Adrenal gland (tissue), 12 donors: ENCODE results near the gene AIFM3. TPM values are rescaled to one million over a fixed set of nuclear protein-coding genes. Genes with fewer than 3 reads are reported as not detected.

Source experiments
- DNase-seq, 7 donors: peaks; one replicate each; pipeline ENCODE4 v3.0.0-alpha.2; 2019 to 2020
- H3K27ac ChIP-seq, 5 donors: fragments of 200-600 bp; sonication (generic) in 4 of 5; 1 replicate in 3 of 5; 2 replicates in 2 of 5; pipeline versions ENCODE4 v1.5.1 to v1.8.0; 2016 to 2020; ENCODE audit warnings: mild to moderate bottlenecking in 1 of 5
- H3K27me3 ChIP-seq: fragments of 200-600 bp; 2 replicates; pipeline ENCODE4 v1.8.0; 2021
- H3K36me3 ChIP-seq, 2 donors: fragments of 200-600 bp; replicated peaks in 1 of 2; 1 replicate in 1 of 2; 2 replicates in 1 of 2; pipeline versions ENCODE4 v1.5.1 to v1.8.0; 2018 to 2022
- H3K4me1 ChIP-seq, 2 donors: fragments of 200-600 bp; replicated peaks in 1 of 2; 1 replicate in 1 of 2; 2 replicates in 1 of 2; pipeline versions ENCODE4 v1.5.1 to v1.8.0; 2018 to 2021
- H3K4me3 ChIP-seq, 4 donors: fragments of 200-600 bp; sonication (generic) in 3 of 4; one replicate each; pipeline ENCODE4 v1.5.1; 2016 to 2018
- H3K9me3 ChIP-seq, 3 donors: fragments of 200-600 bp; sonication (generic) in 1 of 3; replicated peaks in 1 of 3; 1 replicate in 2 of 3; 2 replicates in 1 of 3; pipeline versions ENCODE4 v1.5.1 to v1.8.0; 2016 to 2021
- POLR2A ChIP-seq, 2 donors: fragments of 450-650 bp; IDR thresholded peaks; one replicate each; pipeline ENCODE4 v1.6.1; 2017; ENCODE audit warnings: antibody characterized with exemption in 2 of 2, mild to moderate bottlenecking in 2 of 2, moderate library complexity in 1 of 2
- WGBS, 4 donors: extraction: QIAGEN DNeasy Blood & Tissue Kit in 2 of 4; methylation state at CpG; one replicate each; pipeline versions ENCODE4 v1.1.5 to v1.1.7; 2013 to 2017; 5-methylcytosine and 5-hydroxymethylcytosine counted together
- intact Hi-C, 2 donors: fragments of 100-400 bp; cut with DNase I; formaldehyde crosslinking; loops; one replicate each; pipeline versions ENCODE4 v1.14.1 to v1.15.0; 2022 to 2023
- polyA plus RNA-seq, 3 donors: library from polyadenylated mRNA; stranded (reverse); fragments of 200-250 nt in 2 of 3; fragments of 350-450 nt in 1 of 3; fragmentation: Illumina TruSeq in 1 of 3; extraction: RNeasy Lipid Tissue Mini Kit (QIAGEN cat#74804) in 1 of 3; gene quantifications; one replicate each; pipeline ENCODE4 v1.2.3, GENCODE V29; 2013 to 2014
- total RNA-seq, 9 donors: library from RNA; depleted of rRNA in 4 of 9; stranded (reverse); fragments of >200 nt in 4 of 9; fragments of 120-200 nt in 1 of 9; fragmentation: NEBNext Ultra II Directional in 1 of 9; extraction: Animal tissue kit (Norgen Biotek cat#: 25700) in 1 of 9; gene quantifications; one replicate each; pipeline versions ENCODE4 v1.1.0 to v1.2.4, GENCODE V29; 2013 to 2023
- TF ChIP-seq, protein P1 (sequence below), 6 experiments: fragments of 450-650 bp in 4 of 6; fragments of 200-600 bp in 2 of 6; sonication (generic) in 1 of 6; IDR thresholded peaks; 1 replicate in 5 of 6; 2 replicates in 1 of 6; pipeline versions ENCODE4 v1.5.1 to v1.8.0; 2016 to 2021; ENCODE audit warnings: antibody characterized with exemption in 6 of 6, mild to moderate bottlenecking in 2 of 6, moderate library complexity in 1 of 6
- donor health status: healthy with polysubstance abuse.
- donor health status: Bipolar disorder and iron deficiency.
- donor health status: DM: yes; HTN: yes; CAD: no.
- donor health status: DM: no; HTN: no; CAD: no.
- donor health status: DM: no; HTN: no; CAD: no.
- donor health status: DM: yes; HTN: yes; CAD: no.

The AIFM3 gene
- total and polyA plus RNA-seq, 12 donors: 0.37 to 9.1 (median 2.2) TPM

DNA sequence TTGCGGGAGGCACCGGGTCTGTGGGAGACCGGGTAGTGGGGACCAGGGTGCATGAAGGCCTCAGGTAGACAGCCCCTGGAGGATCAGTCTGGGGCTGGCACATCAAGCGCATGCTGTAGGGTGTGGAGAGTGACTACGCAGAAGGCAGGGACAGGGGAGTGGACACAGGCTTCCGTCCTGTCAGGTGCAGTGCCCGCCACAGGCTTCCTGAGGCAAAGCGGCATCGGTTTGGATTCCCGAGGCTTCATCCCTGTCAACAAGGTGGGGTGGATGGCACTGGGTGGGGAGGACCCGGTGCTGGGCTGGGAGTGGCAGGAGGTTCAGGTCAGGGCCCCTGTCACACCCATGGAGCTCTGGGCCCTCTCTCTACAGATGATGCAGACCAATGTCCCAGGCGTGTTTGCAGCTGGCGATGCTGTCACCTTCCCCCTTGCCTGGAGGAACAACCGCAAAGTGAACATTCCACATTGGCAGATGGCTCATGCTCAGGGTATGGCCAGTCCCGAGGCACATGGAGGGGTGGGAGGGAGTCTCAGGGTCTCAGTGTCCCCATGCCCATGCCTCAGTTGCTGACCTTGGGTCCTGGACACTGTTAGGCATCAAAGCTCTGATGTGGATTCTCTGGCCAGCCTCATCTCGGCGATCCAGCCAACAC is 10.6 kb downstream of the AIFM3 start:
- DNase-seq: no peak
- no peak overlapping the region for H3K4me3 ChIP-seq
- no peaks in the 10 kb centered on the region for H3K27me3 ChIP-seq
- H3K36me3 ChIP-seq: no peaks in the 10 kb centered on the region
- H3K9me3 ChIP-seq: peaks cover 0 to 4% (median 0%) of the 10 kb centered on the region in 3 donors
- TF ChIP-seq, protein P1, sequence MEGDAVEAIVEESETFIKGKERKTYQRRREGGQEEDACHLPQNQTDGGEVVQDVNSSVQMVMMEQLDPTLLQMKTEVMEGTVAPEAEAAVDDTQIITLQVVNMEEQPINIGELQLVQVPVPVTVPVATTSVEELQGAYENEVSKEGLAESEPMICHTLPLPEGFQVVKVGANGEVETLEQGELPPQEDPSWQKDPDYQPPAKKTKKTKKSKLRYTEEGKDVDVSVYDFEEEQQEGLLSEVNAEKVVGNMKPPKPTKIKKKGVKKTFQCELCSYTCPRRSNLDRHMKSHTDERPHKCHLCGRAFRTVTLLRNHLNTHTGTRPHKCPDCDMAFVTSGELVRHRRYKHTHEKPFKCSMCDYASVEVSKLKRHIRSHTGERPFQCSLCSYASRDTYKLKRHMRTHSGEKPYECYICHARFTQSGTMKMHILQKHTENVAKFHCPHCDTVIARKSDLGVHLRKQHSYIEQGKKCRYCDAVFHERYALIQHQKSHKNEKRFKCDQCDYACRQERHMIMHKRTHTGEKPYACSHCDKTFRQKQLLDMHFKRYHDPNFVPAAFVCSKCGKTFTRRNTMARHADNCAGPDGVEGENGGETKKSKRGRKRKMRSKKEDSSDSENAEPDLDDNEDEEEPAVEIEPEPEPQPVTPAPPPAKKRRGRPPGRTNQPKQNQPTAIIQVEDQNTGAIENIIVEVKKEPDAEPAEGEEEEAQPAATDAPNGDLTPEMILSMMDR (IDR thresholded peaks at IDR 0.05): no peak
- H3K4me1 ChIP-seq: peaks cover 20 to 24% of the 10 kb centered on the region in 2 donors
- 78 to 95% (median 90%) methylated on average over 7 to 17 of the region's 17 CpGs for WGBS, 4 donors
- no peak overlapping the region for H3K27ac ChIP-seq
- intact Hi-C loops: no loop called here

DNA sequence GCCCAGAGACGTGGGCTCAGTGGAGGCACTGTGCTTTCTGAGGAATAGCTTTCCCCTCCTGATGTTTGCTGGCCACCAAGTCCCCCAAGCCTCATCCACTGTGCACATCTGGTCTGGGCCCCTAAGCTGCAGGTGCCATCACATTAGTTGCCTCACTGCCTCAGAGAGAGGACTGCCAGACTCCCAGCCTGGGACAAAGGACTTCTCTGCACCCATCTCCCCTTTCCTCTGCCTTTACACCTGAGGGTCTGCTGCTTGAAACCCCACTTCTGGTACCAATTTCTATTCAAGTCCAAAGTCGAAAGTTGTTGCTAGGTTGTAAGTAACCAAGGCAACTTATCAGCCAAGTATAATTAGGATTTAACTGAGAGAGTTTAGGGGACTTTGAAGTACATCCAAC is 11.4 kb downstream of the AIFM3 start:
- intact Hi-C loops: no loop called here
- peaks cover 26 to 32% of the 10 kb centered on the region in 2 donors for H3K4me1 ChIP-seq
- H3K27me3 ChIP-seq: no peaks in the 10 kb centered on the region
- TF ChIP-seq POLR2A (IDR thresholded peaks at IDR 0.05): no peak
- TF ChIP-seq, protein P1 (IDR thresholded peaks at IDR 0.05): no peak
- 88 to 95% (median 90%) methylated on average over 1 to 2 of the region's 2 CpGs for WGBS, 4 donors
- H3K4me3 ChIP-seq: no peak overlapping the region
- H3K9me3 ChIP-seq: peaks cover 0 to 4% (median 0%) of the 10 kb centered on the region in 3 donors
- H3K36me3 ChIP-seq: no peaks in the 10 kb centered on the region
- no peak overlapping the region for H3K27ac ChIP-seq
- DNase-seq: no peak

DNA sequence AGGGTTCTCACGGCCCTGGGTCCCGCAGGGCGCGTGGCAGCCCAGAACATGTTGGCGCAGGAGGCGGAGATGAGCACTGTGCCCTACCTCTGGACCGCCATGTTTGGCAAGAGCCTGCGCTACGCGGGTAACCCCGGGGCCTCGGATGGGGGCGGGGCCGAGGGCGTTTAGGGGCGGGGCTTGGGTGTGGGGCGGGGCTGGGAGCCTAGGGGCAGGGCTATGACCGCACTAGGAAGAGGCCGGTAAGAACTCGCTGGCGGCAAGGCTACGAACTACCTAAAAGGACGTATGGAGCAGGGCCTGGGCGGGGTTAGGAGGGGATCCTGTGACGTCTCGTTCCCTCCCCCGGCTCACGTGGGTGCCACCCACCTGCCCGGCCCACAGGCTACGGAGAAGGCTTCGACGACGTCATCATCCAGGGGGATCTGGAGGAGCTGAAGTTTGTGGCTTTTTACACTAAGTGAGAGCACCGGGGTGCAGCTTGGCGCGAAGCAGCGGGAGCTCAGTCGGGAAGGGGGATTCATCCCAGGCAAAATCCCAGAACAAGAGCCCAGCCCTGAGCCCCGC is 12.3 kb downstream of the AIFM3 start:
- 6 to 15% (median 14%) methylated on average over 18 to 39 of the region's 39 CpGs for WGBS, 4 donors
- H3K4me1 ChIP-seq: peaks cover 26 to 37% of the 10 kb centered on the region in 2 donors
- peaks cover 0 to 4% (median 0%) of the 10 kb centered on the region in 3 donors for H3K9me3 ChIP-seq
- peak in 1 of 2 donors; percentile 24 for TF ChIP-seq POLR2A (IDR thresholded peaks at IDR 0.05)
- TF ChIP-seq, protein P1 (IDR thresholded peaks at IDR 0.05): no peak
- intact Hi-C loops: no loop called here
- H3K27ac ChIP-seq: peak overlapping the region in 1 of 5 donors; percentile 31
- peak; percentile 77 to 88 (median 84) for DNase-seq
- H3K36me3 ChIP-seq: no peaks in the 10 kb centered on the region
- peak overlapping the region in 1 of 4 donors; percentile 53 for H3K4me3 ChIP-seq
- no peaks in the 10 kb centered on the region for H3K27me3 ChIP-seq

DNA sequence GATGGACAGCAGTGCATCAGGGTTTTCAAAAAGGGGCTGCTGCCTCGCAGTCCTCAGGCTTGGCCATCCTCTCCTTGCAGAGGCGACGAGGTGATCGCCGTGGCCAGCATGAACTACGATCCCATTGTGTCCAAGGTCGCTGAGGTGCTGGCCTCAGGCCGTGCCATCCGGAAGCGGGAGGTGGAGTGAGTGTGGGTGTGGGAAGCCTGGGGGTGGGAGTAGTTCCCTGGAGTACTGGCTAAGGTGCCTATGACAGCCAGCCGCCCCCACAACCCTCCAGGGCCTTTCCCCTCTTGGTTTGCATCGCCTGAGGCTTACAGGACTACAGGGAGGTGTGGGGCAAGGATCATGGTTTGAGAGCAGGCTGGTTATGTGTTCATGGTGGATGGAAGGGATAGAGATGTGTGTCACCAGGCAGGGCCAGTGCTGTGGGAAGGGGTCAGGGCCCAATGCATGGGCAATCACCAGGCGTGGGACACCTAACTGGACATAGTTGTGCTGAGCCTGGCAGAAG is 12.9 kb downstream of the AIFM3 start:
- 22 to 37% (median 34%) methylated on average over 12 to 13 of the region's 13 CpGs for WGBS, 4 donors
- peaks cover 26 to 37% of the 10 kb centered on the region in 2 donors for H3K4me1 ChIP-seq
- H3K9me3 ChIP-seq: peaks cover 0 to 4% (median 0%) of the 10 kb centered on the region in 3 donors
- no peaks in the 10 kb centered on the region for H3K36me3 ChIP-seq
- H3K27ac ChIP-seq: peak overlapping the region in 1 of 5 donors; percentile 31
- no peak for DNase-seq
- H3K27me3 ChIP-seq: no peaks in the 10 kb centered on the region
- peak overlapping the region in 1 of 4 donors; percentile 53 for H3K4me3 ChIP-seq
- TF ChIP-seq POLR2A (IDR thresholded peaks at IDR 0.05): no peak
- TF ChIP-seq, protein P1 (IDR thresholded peaks at IDR 0.05): no peak
- intact Hi-C loops: no loop called here
